Measurements from ENCODE around the gene C22orf39.

DNA sequence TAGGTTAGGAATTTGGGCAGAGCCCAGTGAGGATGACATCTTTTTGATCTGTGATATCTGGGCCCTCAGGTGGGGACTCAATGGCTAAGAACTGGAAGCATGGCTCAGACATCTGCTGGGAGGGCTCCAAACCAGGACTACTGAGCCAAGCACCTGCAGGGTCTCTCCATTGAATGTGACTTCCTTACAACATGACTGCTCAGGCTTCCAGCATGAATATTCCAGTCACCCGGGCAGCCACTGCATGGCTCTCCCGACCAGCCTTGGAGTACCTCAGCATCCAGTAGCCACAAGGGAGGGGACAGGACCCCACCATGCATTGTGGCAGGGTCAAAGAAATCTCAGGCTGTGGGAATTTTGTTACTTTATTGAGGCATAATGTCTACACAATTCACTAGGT is 40.8 kb upstream of the C22orf39 start:
- TF ChIP-seq, protein P1, sequence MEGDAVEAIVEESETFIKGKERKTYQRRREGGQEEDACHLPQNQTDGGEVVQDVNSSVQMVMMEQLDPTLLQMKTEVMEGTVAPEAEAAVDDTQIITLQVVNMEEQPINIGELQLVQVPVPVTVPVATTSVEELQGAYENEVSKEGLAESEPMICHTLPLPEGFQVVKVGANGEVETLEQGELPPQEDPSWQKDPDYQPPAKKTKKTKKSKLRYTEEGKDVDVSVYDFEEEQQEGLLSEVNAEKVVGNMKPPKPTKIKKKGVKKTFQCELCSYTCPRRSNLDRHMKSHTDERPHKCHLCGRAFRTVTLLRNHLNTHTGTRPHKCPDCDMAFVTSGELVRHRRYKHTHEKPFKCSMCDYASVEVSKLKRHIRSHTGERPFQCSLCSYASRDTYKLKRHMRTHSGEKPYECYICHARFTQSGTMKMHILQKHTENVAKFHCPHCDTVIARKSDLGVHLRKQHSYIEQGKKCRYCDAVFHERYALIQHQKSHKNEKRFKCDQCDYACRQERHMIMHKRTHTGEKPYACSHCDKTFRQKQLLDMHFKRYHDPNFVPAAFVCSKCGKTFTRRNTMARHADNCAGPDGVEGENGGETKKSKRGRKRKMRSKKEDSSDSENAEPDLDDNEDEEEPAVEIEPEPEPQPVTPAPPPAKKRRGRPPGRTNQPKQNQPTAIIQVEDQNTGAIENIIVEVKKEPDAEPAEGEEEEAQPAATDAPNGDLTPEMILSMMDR (IDR thresholded peaks at IDR 0.05), result no peak
- TF ChIP-seq, protein P2, sequence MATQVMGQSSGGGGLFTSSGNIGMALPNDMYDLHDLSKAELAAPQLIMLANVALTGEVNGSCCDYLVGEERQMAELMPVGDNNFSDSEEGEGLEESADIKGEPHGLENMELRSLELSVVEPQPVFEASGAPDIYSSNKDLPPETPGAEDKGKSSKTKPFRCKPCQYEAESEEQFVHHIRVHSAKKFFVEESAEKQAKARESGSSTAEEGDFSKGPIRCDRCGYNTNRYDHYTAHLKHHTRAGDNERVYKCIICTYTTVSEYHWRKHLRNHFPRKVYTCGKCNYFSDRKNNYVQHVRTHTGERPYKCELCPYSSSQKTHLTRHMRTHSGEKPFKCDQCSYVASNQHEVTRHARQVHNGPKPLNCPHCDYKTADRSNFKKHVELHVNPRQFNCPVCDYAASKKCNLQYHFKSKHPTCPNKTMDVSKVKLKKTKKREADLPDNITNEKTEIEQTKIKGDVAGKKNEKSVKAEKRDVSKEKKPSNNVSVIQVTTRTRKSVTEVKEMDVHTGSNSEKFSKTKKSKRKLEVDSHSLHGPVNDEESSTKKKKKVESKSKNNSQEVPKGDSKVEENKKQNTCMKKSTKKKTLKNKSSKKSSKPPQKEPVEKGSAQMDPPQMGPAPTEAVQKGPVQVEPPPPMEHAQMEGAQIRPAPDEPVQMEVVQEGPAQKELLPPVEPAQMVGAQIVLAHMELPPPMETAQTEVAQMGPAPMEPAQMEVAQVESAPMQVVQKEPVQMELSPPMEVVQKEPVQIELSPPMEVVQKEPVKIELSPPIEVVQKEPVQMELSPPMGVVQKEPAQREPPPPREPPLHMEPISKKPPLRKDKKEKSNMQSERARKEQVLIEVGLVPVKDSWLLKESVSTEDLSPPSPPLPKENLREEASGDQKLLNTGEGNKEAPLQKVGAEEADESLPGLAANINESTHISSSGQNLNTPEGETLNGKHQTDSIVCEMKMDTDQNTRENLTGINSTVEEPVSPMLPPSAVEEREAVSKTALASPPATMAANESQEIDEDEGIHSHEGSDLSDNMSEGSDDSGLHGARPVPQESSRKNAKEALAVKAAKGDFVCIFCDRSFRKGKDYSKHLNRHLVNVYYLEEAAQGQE (IDR thresholded peaks at IDR 0.05), result no peak
- TF ChIP-seq ESRRA (IDR thresholded peaks at IDR 0.05; ENCODE audit: borderline replicate concordance, low read length), result no peak
- TF ChIP-seq, protein P3, sequence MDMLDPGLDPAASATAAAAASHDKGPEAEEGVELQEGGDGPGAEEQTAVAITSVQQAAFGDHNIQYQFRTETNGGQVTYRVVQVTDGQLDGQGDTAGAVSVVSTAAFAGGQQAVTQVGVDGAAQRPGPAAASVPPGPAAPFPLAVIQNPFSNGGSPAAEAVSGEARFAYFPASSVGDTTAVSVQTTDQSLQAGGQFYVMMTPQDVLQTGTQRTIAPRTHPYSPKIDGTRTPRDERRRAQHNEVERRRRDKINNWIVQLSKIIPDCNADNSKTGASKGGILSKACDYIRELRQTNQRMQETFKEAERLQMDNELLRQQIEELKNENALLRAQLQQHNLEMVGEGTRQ (IDR thresholded peaks at IDR 0.05), result no peak
